ENCODE results near the gene USP25. TPM values are rescaled to one million over a fixed set of nuclear protein-coding genes. Genes with fewer than 3 reads are reported as not detected.

Gene USP25
- total and polyA plus RNA-seq, 9 of the 15 experiments (the other 6 are each of a cell fraction or from before 2014, with no cell fraction given), result 7.8 to 44.9 (median 31.4) TPM

- no peak overlapping the region for H2AFZ ChIP-seq (ENCODE audit: low read depth, low read length)
- intact Hi-C loops (cut with micrococcal nuclease), result no loop called here
- peak in 1 of 4 experiments; percentile 10 for DNase-seq (ENCODE audit: extremely low read depth in 1 of 4, low spot score in 3 of 4)
- no peak for ATAC-seq
- H3K4me1 ChIP-seq (replicated peaks in 1 of 2; ENCODE audit: control insufficient read depth in 2 of 2, insufficient read depth in 2 of 2, low read length in 2 of 2), result no peaks in the 10 kb centered on the region
- no peak for TF ChIP-seq YY1 (IDR thresholded peaks at IDR 0.05; ENCODE audit: borderline replicate concordance in 1 of 3, control insufficient read depth in 1 of 3, extremely low read depth in 1 of 3, insufficient read depth in 3 of 3, insufficient read length in 1 of 3, insufficient replicate concordance in 2 of 3, low read depth in 1 of 3, low read length in 2 of 3)
- TF ChIP-seq CBX1 (IDR thresholded peaks at IDR 0.05; ENCODE audit: low read depth), result no peak
- TF ChIP-seq CBX3 (IDR thresholded peaks at IDR 0.05; ENCODE audit: borderline replicate concordance in 1 of 2, low read length in 2 of 2), result peak in 1 of 2 experiments; percentile 67; a peak in 1 of 3 replicates
- ChIA-PET POLR2A (interaction anchor here (0.6 kb wide), 1 partner anchor 20 kb away, joined by 3 read pairs; no protein-coding TSS in a partner anchor), CTCF (ENCODE audit: low intra/inter-chr PET ratio) (no interaction called here)
- H3K27me3 ChIP-seq (ENCODE audit: control insufficient read depth in 2 of 2, insufficient read depth in 2 of 2, low read length in 2 of 2), result no peaks in the 10 kb centered on the region
- no peak overlapping the region for H3K9ac ChIP-seq (ENCODE audit: insufficient read depth in 1 of 2, low read depth in 2 of 2, low read length in 2 of 2)
- H4K20me1 ChIP-seq (replicated peaks; ENCODE audit: control insufficient read depth, insufficient read depth, low read length), result no peaks in the 10 kb centered on the region
- peaks cover 5% of the 10 kb centered on the region; the same call in 1 of the 2 replicates for H3K9me3 ChIP-seq (replicated peaks; ENCODE audit: control insufficient read depth, insufficient read depth, low read depth, low read length)
- peaks cover 72% of the 10 kb centered on the region for H3K36me3 ChIP-seq (ENCODE audit: control insufficient read depth, insufficient read depth, low read length)
- no peak overlapping the region for H3K4me2 ChIP-seq (ENCODE audit: insufficient read depth, low read length)
- no peak overlapping the region for H3K4me3 ChIP-seq
- H3K27ac ChIP-seq (ENCODE audit: extremely low read depth, low read depth, low read length), result no peak overlapping the region
- FAIRE-seq, result no peak
- in situ Hi-C loops (cut with MboI), result no loop called here
- 87% methylated on average over 2 of the region's 3 CpGs for WGBS (ENCODE audit: insufficient coverage, low coverage, missing lambda C conversion rate)
- no peaks in the 10 kb centered on the region for H3K9me1 ChIP-seq (ENCODE audit: control insufficient read depth, insufficient read depth, low read length)
- BruUV-seq (replicated peaks), result no TSS peak
- H3K79me2 ChIP-seq (ENCODE audit: control insufficient read depth, insufficient read depth, low read length), result no peaks in the 10 kb centered on the region
Measured at GRCh38 chr21:15815285-15815684, 85.5 kb downstream of the USP25 start.

- Histone ChIP-seq H3K9me1 (ENCODE audit: control insufficient read depth, insufficient read depth, low read length) (no peaks in the 10 kb centered on the region), H3K9me3 (replicated peaks; ENCODE audit: control insufficient read depth, insufficient read depth, low read depth, low read length) (no peaks in the 10 kb centered on the region), H3K79me2 (ENCODE audit: control insufficient read depth, insufficient read depth, low read length) (no peaks in the 10 kb centered on the region), H3K27me3 (ENCODE audit: control insufficient read depth in 2 of 2, insufficient read depth in 2 of 2, low read length in 2 of 2) (no peaks in the 10 kb centered on the region), H3K4me2 (ENCODE audit: insufficient read depth, low read length) (no peak overlapping the region), H4K20me1 (replicated peaks; ENCODE audit: control insufficient read depth, insufficient read depth, low read length) (no peaks in the 10 kb centered on the region), H3K4me3 (no peak overlapping the region), H3K9ac (ENCODE audit: insufficient read depth in 1 of 2, low read depth in 2 of 2, low read length in 2 of 2) (no peak overlapping the region), H3K27ac (ENCODE audit: extremely low read depth, low read depth, low read length) (no peak overlapping the region), H3K36me3 (ENCODE audit: control insufficient read depth, insufficient read depth, low read length) (peaks cover 73% of the 10 kb centered on the region), H2AFZ (ENCODE audit: low read depth, low read length) (no peak overlapping the region), H3K4me1 (replicated peaks in 1 of 2; ENCODE audit: control insufficient read depth in 2 of 2, insufficient read depth in 2 of 2, low read length in 2 of 2) (no peaks in the 10 kb centered on the region)
- ChIA-PET CTCF (ENCODE audit: low intra/inter-chr PET ratio) (interaction anchor here (0.6 kb wide), 1 partner anchor 175 kb away, joined by 3 read pairs; no protein-coding TSS in a partner anchor), POLR2A (no interaction called here)
- no peak for DNase-seq (ENCODE audit: extremely low read depth in 1 of 4, low spot score in 3 of 4)
- TF ChIP-seq KDM2B (CRISPR knock-in tag; IDR thresholded peaks at IDR 0.05) (no peak), PURB (CRISPR knock-in tag; IDR thresholded peaks at IDR 0.05; ENCODE audit: low read depth) (no peak), ZNF280B (CRISPR knock-in tag; IDR thresholded peaks at IDR 0.05) (no peak), EGR1 (conservative IDR thresholded peaks at IDR 0.05) (no peak), SP1 (CRISPR knock-in tag; IDR thresholded peaks at IDR 0.05) (no peak), CHD2 (IDR thresholded peaks at IDR 0.05; ENCODE audit: low read depth, low read length) (no peak), NR1H2 (CRISPR knock-in tag; IDR thresholded peaks at IDR 0.05) (no peak), EP300 (IDR thresholded peaks at IDR 0.05; ENCODE audit: low read length) (no peak)
- no TSS peak for BruUV-seq (replicated peaks)
- no peak for ATAC-seq
- intact Hi-C loops (cut with micrococcal nuclease), result loop anchor here (5.0 to 10.0 kb wide), 2 partner anchors 146 to 318 kb away; no protein-coding TSS in a partner anchor
- FAIRE-seq, result no peak
- in situ Hi-C loops (cut with MboI), result no loop called here
Measured at GRCh38 chr21:15820327-15820726, 90.5 kb downstream of the USP25 start.
